DOHH2 (cell line): Measurements from ENCODE around the gene ATP1A1.

Source experiments
- EZH2phosphoT487 ChIP-seq: fragments of 200-600 bp; sonication (generic); IDR thresholded peaks from 2 replicates; pipeline ENCODE4 v1.6.1; 2017; ENCODE audit warnings: borderline replicate concordance, mild to moderate bottlenecking, antibody characterized with exemption, low read length, moderate library complexity, mixed read lengths
- TF ChIP-seq, protein P1 (sequence below): fragments of 200-600 bp; sonication (generic); IDR thresholded peaks from one replicate; pipeline ENCODE4 v1.5.1; 2014; ENCODE audit warnings: antibody characterized with exemption, mild to moderate bottlenecking, low read depth, low read length; ENCODE audit not compliant: poor library complexity, severe bottlenecking

DNA sequence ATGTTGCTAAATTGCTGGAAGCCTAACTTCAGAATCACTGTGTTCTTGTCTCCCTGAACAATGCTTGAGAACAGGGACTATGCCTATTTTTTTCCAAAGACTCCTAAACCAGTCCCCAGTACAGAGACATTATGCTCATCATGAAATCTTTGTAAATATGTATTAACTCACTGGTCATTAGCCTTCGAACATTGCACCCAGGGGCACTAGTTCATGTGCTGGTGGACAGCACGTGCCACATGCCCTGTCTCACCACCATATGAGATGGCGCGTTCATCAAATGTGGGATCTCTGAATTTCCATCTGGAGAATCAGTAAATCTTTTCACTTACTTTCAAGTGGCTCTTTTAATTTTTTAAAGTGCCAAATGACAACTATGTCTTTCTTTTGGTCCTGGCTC lies 11.0 kb upstream of the ATP1A1 start:
- TF ChIP-seq, protein P1, sequence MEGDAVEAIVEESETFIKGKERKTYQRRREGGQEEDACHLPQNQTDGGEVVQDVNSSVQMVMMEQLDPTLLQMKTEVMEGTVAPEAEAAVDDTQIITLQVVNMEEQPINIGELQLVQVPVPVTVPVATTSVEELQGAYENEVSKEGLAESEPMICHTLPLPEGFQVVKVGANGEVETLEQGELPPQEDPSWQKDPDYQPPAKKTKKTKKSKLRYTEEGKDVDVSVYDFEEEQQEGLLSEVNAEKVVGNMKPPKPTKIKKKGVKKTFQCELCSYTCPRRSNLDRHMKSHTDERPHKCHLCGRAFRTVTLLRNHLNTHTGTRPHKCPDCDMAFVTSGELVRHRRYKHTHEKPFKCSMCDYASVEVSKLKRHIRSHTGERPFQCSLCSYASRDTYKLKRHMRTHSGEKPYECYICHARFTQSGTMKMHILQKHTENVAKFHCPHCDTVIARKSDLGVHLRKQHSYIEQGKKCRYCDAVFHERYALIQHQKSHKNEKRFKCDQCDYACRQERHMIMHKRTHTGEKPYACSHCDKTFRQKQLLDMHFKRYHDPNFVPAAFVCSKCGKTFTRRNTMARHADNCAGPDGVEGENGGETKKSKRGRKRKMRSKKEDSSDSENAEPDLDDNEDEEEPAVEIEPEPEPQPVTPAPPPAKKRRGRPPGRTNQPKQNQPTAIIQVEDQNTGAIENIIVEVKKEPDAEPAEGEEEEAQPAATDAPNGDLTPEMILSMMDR: no peak
- no peak for TF ChIP-seq EZH2phosphoT487
